Osteocyte (in vitro differentiated cells): ENCODE measurements around the gene SYNGR2. TPM values are rescaled to one million over a fixed set of nuclear protein-coding genes. Genes with fewer than 3 reads are reported as not detected.
A peak's percentile ranks its signal among the peaks of the same experiment; 100 is the strongest.

Experiments
- DNase-seq: peaks from one replicate; pipeline ENCODE4 v3.0.0; 2021; ENCODE audit warnings: mixed read lengths; ENCODE audit not compliant: unreplicated experiment; ENCODE audit errors: extremely low spot score
- H3K27ac Mint-ChIP-seq: one replicate; pipeline ENCODE4 v1.8.0; 2021; ENCODE audit warnings: mild to moderate bottlenecking, mixed read lengths; ENCODE audit not compliant: unreplicated experiment
- H3K27me3 Mint-ChIP-seq: one replicate; pipeline ENCODE4 v1.8.0; 2021; ENCODE audit warnings: mixed read lengths; ENCODE audit not compliant: unreplicated experiment
- H3K36me3 Mint-ChIP-seq: one replicate; pipeline ENCODE4 v1.8.0; 2021; ENCODE audit warnings: mixed read lengths; ENCODE audit not compliant: unreplicated experiment
- H3K4me1 Mint-ChIP-seq: one replicate; pipeline ENCODE4 v1.8.0; 2021; ENCODE audit warnings: mixed read lengths; ENCODE audit not compliant: unreplicated experiment
- H3K4me3 Mint-ChIP-seq: one replicate; pipeline ENCODE4 v1.8.0; 2021; ENCODE audit warnings: mild to moderate bottlenecking, moderate library complexity, mixed read lengths; ENCODE audit not compliant: unreplicated experiment
- H3K9me3 Mint-ChIP-seq: one replicate; pipeline ENCODE4 v1.8.0; 2021; ENCODE audit warnings: mixed read lengths; ENCODE audit not compliant: unreplicated experiment
- total RNA-seq: library from RNA; stranded (reverse); gene quantifications from 2 replicates; pipeline ENCODE4 v1.2.1, GENCODE V29; 2021
- TF ChIP-seq, protein P1 (sequence below): fragments of 200-600 bp; sonication (generic); IDR thresholded peaks from 2 replicates; pipeline ENCODE4 v1.5.0; 2021; ENCODE audit warnings: antibody characterized with exemption, mild to moderate bottlenecking, moderate library complexity

The SYNGR2 gene
- total RNA-seq, 1 donor from 2014 or later, result 43.2 TPM

- Mint-ChIP-seq H3K4me1 (peaks cover 31% of the 10 kb centered on the region), H3K9me3 (no peaks in the 10 kb centered on the region), H3K36me3 (peaks cover 3% of the 10 kb centered on the region), H3K27ac (peak overlapping the region; percentile 71), H3K27me3 (no peaks in the 10 kb centered on the region), H3K4me3 (no peak overlapping the region)
- no peak for DNase-seq
- TF ChIP-seq, protein P1, sequence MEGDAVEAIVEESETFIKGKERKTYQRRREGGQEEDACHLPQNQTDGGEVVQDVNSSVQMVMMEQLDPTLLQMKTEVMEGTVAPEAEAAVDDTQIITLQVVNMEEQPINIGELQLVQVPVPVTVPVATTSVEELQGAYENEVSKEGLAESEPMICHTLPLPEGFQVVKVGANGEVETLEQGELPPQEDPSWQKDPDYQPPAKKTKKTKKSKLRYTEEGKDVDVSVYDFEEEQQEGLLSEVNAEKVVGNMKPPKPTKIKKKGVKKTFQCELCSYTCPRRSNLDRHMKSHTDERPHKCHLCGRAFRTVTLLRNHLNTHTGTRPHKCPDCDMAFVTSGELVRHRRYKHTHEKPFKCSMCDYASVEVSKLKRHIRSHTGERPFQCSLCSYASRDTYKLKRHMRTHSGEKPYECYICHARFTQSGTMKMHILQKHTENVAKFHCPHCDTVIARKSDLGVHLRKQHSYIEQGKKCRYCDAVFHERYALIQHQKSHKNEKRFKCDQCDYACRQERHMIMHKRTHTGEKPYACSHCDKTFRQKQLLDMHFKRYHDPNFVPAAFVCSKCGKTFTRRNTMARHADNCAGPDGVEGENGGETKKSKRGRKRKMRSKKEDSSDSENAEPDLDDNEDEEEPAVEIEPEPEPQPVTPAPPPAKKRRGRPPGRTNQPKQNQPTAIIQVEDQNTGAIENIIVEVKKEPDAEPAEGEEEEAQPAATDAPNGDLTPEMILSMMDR, result no peak
Observed at GRCh38 chr17:78173097-78173715, 4.8 kb downstream of the SYNGR2 start.

GRCh38 chr17:78174346-78174869, 6.0 kb downstream of the SYNGR2 start:
- H3K4me1 Mint-ChIP-seq, result peaks cover 33% of the 10 kb centered on the region
- H3K9me3 Mint-ChIP-seq, result no peaks in the 10 kb centered on the region
- no peak for DNase-seq
- H3K4me3 Mint-ChIP-seq, result no peak overlapping the region
- peaks cover 3% of the 10 kb centered on the region for H3K36me3 Mint-ChIP-seq
- peak overlapping the region; percentile 56 for H3K27ac Mint-ChIP-seq
- TF ChIP-seq, protein P1, result no peak
- H3K27me3 Mint-ChIP-seq, result no peaks in the 10 kb centered on the region

- Mint-ChIP-seq H3K27me3 (no peaks in the 10 kb centered on the region), H3K9me3 (no peaks in the 10 kb centered on the region), H3K36me3 (peaks cover 3% of the 10 kb centered on the region), H3K4me1 (peaks cover 35% of the 10 kb centered on the region), H3K4me3 (no peak overlapping the region), H3K27ac (no peak overlapping the region)
- no peak for DNase-seq
- TF ChIP-seq, protein P1, result no peak
Observed at GRCh38 chr17:78174870-78175642, 6.7 kb downstream of the SYNGR2 start.

DNA sequence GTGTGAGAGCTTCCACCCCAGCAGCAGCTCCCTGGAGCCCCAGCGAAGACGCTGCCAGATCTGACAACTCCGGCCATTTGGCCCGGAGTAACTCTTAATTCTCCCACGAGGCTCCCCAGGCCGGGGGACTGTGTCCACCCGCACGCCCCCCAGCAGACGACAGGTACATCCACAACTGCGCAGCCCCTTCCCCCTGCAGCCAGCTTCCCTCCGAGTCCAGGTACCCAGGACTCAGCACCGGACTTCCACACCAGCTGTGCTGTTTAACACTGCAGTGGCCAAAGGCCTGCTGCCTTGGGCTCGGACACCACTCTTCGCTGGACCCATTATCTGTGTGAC, 7.2 kb downstream of the SYNGR2 start:
- Mint-ChIP-seq H3K4me1 (peaks cover 41% of the 10 kb centered on the region), H3K27me3 (no peaks in the 10 kb centered on the region), H3K4me3 (no peak overlapping the region), H3K9me3 (no peaks in the 10 kb centered on the region), H3K36me3 (peaks cover 3% of the 10 kb centered on the region), H3K27ac (no peak overlapping the region)
- DNase-seq, result no peak
- TF ChIP-seq, protein P1, result no peak

DNA sequence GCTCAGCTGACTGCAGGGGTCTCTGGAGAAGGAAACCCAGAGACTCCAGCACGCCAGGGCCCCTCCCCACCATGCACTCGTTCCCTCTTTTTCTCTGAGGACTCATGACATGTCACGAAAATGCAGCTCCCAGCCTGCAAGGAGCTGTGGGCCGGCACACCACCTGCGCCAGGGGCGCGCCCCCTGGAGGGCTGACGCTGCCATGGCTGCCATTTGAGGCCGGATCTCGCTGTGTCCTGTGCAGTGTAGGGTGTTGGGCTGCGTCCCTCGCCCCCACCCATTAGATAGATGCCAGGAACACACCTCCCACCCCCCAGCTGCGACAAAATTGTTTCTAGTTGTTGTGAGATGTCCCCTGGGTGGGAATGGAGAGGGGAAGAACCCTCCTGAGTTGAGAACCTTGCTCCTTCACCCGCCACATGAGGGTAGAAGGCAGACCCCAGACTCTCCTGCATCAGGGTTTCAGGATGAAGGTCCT, 8.2 kb downstream of the SYNGR2 start:
- Mint-ChIP-seq H3K36me3 (peaks cover 3% of the 10 kb centered on the region), H3K27ac (no peak overlapping the region), H3K4me1 (peaks cover 42% of the 10 kb centered on the region), H3K9me3 (no peaks in the 10 kb centered on the region), H3K27me3 (no peaks in the 10 kb centered on the region), H3K4me3 (no peak overlapping the region)
- peak; percentile 87 for DNase-seq
- TF ChIP-seq, protein P1, result peak; percentile 76
